Measurements from ENCODE around the gene POLR3B. TPM values are rescaled to one million over a fixed set of nuclear protein-coding genes. Genes with fewer than 3 reads are reported as not detected.

POLR3B gene
- total and polyA plus RNA-seq, 3 donors from 2014 or later: 9.1 to 15.3 (median 13.0) TPM

DNA sequence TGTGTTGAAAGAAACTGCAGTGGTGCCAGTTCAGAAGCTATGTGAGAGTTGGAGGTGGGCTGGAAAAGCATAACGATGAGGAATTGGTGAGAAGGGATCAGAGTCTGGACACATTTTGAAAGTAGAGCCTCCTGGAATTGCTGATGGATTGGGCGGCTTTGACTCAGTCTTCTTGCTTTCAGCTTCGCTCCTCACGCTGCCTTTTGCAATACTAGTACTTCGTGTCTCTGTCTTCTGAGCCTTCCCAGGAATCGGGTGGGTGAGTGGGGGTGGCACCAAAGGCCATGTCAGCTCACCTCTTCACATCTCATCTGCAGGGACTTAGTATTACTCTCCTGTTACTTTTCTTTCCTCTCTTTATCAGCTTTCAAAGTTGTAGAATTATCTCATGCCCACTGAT lies 123.7 kb downstream of the POLR3B start:
- no peaks in the 10 kb centered on the region for H3K9me3 ChIP-seq
- intact Hi-C loops (cut with DNase I; ENCODE audit: low total_unique reads): no loop called here
- no peaks in the 10 kb centered on the region for H3K4me1 ChIP-seq
- H3K36me3 ChIP-seq (ENCODE audit: low read depth, missing control alignments): no peaks in the 10 kb centered on the region
- TF ChIP-seq, protein P1, sequence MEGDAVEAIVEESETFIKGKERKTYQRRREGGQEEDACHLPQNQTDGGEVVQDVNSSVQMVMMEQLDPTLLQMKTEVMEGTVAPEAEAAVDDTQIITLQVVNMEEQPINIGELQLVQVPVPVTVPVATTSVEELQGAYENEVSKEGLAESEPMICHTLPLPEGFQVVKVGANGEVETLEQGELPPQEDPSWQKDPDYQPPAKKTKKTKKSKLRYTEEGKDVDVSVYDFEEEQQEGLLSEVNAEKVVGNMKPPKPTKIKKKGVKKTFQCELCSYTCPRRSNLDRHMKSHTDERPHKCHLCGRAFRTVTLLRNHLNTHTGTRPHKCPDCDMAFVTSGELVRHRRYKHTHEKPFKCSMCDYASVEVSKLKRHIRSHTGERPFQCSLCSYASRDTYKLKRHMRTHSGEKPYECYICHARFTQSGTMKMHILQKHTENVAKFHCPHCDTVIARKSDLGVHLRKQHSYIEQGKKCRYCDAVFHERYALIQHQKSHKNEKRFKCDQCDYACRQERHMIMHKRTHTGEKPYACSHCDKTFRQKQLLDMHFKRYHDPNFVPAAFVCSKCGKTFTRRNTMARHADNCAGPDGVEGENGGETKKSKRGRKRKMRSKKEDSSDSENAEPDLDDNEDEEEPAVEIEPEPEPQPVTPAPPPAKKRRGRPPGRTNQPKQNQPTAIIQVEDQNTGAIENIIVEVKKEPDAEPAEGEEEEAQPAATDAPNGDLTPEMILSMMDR (IDR thresholded peaks at IDR 0.05): no peak
- WGBS, 2 donors: 87 to 94% methylated on average over 6 of the region's 6 CpGs
- no peak for DNase-seq
- H3K27ac ChIP-seq: no peak overlapping the region
- no peak overlapping the region for H3K4me3 ChIP-seq
- no peaks in the 10 kb centered on the region for H3K27me3 ChIP-seq

GRCh38 chr12:106487664-106488063 lies 130.1 kb downstream of the POLR3B start:
- intact Hi-C loops (cut with DNase I; ENCODE audit: low total_unique reads): no loop called here
- Histone ChIP-seq H3K27ac (no peak overlapping the region), H3K36me3 (ENCODE audit: low read depth, missing control alignments) (no peaks in the 10 kb centered on the region), H3K27me3 (no peaks in the 10 kb centered on the region), H3K4me1 (no peaks in the 10 kb centered on the region), H3K9me3 (no peaks in the 10 kb centered on the region), H3K4me3 (no peak overlapping the region)
- WGBS, 2 donors: 94 to 95% methylated on average over 5 of the region's 5 CpGs
- no peak for TF ChIP-seq POLR2A (IDR thresholded peaks at IDR 0.05)
- TF ChIP-seq, protein P1 (IDR thresholded peaks at IDR 0.05): no peak
- no peak for DNase-seq

DNA sequence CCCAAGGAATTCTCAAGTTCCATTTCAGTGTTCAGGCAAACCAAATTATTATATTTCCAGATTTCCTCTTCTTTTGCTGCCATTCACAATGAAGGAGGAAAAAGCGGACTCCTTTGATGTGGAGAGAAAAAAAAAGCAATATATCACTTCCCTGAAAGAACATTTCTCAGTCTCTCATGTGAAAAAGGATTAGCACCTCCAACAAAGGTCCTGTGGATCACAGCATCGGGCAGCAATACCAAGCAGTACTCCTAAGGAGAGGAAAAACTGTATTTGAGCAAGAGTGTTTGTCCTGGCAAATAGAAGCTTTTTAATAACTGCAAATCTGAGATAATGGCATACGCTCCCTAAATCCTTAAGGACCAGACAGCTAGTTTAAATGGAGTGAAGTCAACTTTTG lies 131.3 kb downstream of the POLR3B start:
- 84 to 88% methylated on average over 3 of the region's 3 CpGs for WGBS, 2 donors
- DNase-seq: no peak
- no peaks in the 10 kb centered on the region for H3K4me1 ChIP-seq
- no peaks in the 10 kb centered on the region for H3K36me3 ChIP-seq (ENCODE audit: low read depth, missing control alignments)
- TF ChIP-seq POLR2A (IDR thresholded peaks at IDR 0.05): no peak
- TF ChIP-seq, protein P1 (IDR thresholded peaks at IDR 0.05): no peak
- H3K9me3 ChIP-seq: no peaks in the 10 kb centered on the region
- no peaks in the 10 kb centered on the region for H3K27me3 ChIP-seq
- H3K27ac ChIP-seq: no peak overlapping the region
- H3K4me3 ChIP-seq: no peak overlapping the region
- intact Hi-C loops (cut with DNase I; ENCODE audit: low total_unique reads): no loop called here

GRCh38 chr12:106490264-106490663 lies 132.7 kb downstream of the POLR3B start:
- intact Hi-C loops (cut with DNase I; ENCODE audit: low total_unique reads): no loop called here
- 92 to 94% methylated on average over 5 of the region's 5 CpGs for WGBS, 2 donors
- no peak for DNase-seq
- Histone ChIP-seq H3K4me1 (no peaks in the 10 kb centered on the region), H3K4me3 (no peak overlapping the region), H3K27ac (no peak overlapping the region), H3K27me3 (no peaks in the 10 kb centered on the region), H3K9me3 (no peaks in the 10 kb centered on the region), H3K36me3 (ENCODE audit: low read depth, missing control alignments) (no peaks in the 10 kb centered on the region)
- TF ChIP-seq, protein P1 (IDR thresholded peaks at IDR 0.05): no peak
- TF ChIP-seq POLR2A (IDR thresholded peaks at IDR 0.05): no peak

- intact Hi-C loops (cut with DNase I; ENCODE audit: low total_unique reads): no loop called here
- no peak for TF ChIP-seq POLR2A (IDR thresholded peaks at IDR 0.05)
- TF ChIP-seq, protein P1 (IDR thresholded peaks at IDR 0.05): no peak
- 92 to 95% methylated on average over 2 of the region's 2 CpGs for WGBS, 2 donors
- no peaks in the 10 kb centered on the region for H3K36me3 ChIP-seq (ENCODE audit: low read depth, missing control alignments)
- H3K4me1 ChIP-seq: no peaks in the 10 kb centered on the region
- no peaks in the 10 kb centered on the region for H3K27me3 ChIP-seq
- no peaks in the 10 kb centered on the region for H3K9me3 ChIP-seq
- DNase-seq: no peak
- no peak overlapping the region for H3K27ac ChIP-seq
- no peak overlapping the region for H3K4me3 ChIP-seq
Observed at GRCh38 chr12:106492857-106493256, 135.3 kb downstream of the POLR3B start.

Data from testis (tissue), 3 donors.